K562 treated with DMSO at 1 percent for 24 hours (cell line): ENCODE data around the gene C14orf39. TPM values are rescaled to one million over a fixed set of nuclear protein-coding genes. Genes with fewer than 3 reads are reported as not detected.

Experiments
- total RNA-seq: library from RNA; unstranded; fragments of 300-600 nt; gene quantifications from 2 replicates; pipeline ENCODE4 v1.2.3, GENCODE V29; 2022; ENCODE audit warnings: low read depth; ENCODE audit not compliant: insufficient read depth

Gene C14orf39, protein sequence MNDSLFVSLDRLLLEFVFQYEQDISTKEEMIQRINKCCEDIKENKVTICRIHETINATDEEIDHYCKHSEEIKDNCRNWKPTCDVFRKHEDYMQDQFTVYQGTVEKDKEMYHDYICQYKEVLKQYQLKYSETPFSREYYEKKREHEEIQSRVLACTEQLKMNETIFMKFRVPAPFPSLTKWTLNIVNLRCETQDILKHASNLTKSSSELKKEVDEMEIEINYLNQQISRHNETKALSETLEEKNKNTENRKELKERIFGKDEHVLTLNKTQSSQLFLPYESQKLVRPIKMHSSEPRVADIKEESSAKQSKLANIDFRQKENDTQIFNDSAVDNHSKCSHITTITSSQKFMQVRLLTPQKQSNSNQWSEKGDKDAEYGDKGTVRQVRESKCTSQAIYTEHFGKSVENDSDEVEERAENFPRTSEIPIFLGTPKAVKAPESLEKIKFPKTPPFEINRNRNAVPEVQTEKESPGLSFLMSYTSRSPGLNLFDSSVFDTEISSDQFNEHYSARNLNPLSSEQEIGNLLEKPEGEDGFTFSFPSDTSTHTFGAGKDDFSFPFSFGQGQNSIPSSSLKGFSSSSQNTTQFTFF
- total RNA-seq, result 0.41 TPM in 1 of 2 replicates, not detected in the other

DNA sequence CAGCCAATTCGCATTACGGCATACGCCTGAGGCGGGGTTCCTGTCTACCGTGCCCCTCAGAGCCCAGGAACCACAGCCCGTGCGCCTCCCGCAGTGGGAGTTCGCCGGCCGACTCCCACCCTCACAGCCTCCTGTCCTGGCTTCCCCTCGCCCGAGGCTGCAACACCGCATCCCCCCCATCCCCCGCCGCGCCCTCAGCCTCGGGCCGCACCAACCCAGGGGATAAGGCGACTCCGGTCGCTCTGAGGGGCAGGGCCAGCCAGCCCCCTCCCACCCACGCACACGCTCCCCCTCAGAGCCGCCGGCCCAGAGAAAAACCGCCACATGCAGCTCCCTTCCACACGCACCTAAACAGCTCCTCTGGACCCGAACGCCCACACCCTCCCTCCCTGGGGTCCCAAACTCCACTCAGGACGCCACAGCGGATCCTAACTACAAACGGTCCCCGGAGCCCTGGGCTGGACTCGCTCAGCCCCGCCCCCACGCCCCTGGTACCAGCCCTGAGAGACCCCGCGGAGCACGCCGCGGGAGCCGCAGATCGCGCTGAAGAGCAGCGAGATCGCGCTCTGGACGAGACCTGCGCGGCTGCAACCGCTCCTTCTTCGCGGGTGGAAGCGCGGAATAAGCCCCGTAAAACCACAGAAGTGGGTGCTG is at the start of gene C14orf39:
C14orf39 (minus strand) TSS at position 466 of the 654 bp plus-strand sequence. CDS start 985 bp downstream, outside the sequence.

DNA sequence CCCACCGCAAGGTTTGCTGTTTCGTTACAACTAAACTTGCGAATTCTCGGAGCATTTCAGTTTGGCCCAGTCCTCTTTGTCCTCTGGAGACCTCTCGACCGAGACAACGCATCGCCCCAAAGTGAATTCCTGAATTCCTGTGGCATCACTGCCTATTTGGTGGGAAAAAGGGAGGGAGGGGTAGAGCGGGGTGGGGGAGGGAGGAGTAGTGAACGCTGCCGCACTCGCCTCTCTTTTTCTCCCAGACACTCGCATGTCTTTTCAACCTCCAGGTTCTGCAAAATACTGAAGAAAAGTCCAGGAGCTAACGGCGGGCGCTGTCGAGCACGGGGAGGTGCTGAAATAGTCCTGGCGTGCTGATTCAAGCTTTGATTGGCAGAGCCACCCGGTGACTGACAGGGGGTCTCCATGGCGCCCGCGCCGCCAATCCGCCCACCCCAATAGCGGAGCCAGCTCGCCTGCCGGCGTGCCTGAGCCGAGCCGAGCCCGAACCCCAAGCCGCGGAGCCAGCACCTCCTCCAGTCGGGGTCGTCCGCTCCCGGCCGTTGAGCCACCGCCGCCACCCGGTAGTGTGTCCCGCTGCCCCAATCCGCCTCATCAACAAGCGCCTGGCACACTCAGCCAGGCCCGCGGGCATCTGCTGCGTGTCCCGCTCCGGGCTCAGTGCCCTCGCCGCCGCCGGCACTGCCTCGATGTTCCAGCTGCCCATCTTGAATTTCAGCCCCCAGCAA is 23.0 kb upstream of the C14orf39 start, which contains the start of gene SIX6:
SIX6 (plus strand) TSS at position 440 of the 731 bp plus-strand sequence; CDS start at position 693, 253 bp downstream.

Other genes with a start within 250 kb of the C14orf39 start
- gene PPM1A, start 236.8 kb downstream of the C14orf39 start, total RNA-seq, result 9.8 and 12.1 TPM in 2 replicates
- gene SIX6, start 23.1 kb upstream of the C14orf39 start, total RNA-seq, result not detected in 2 replicates
- gene SIX1, start 163.4 kb upstream of the C14orf39 start, total RNA-seq, result 0.98 and 1.7 TPM in 2 replicates
- gene SIX4, start 238.3 kb upstream of the C14orf39 start, total RNA-seq, result 6.3 and 6.6 TPM in 2 replicates
- 14.9 and 18.8 TPM in 2 replicates for gene MNAT1, start 248.7 kb upstream of the C14orf39 start, total RNA-seq